GM10266 (cell line): Measurements from ENCODE around the gene SCTR.

ENCODE experiments used
- DNase-seq: peaks from one replicate; pipeline ENCODE4 v3.0.0; 2012; ENCODE audit errors: extremely low spot score
- CTCF ChIP-seq: IDR thresholded peaks from 2 replicates; pipeline ENCODE4 v1.5.1; 2012; ENCODE audit warnings: mild to moderate bottlenecking, low read depth; ENCODE audit not compliant: control insufficient read depth, insufficient read depth; ENCODE audit errors: missing control alignments

The SCTR gene

GRCh38 chr2:119549241-119549640, 25.0 kb upstream of the SCTR start:
- DNase-seq, result no peak
- TF ChIP-seq CTCF, result no peak

- DNase-seq, result no peak
- no peak for TF ChIP-seq CTCF
Measured at GRCh38 chr2:119548516-119549120, 24.3 kb upstream of the SCTR start.

GRCh38 chr2:119546447-119546767, 22.1 kb upstream of the SCTR start:
- TF ChIP-seq CTCF, result no peak
- no peak for DNase-seq

GRCh38 chr2:119545754-119546446, 21.6 kb upstream of the SCTR start:
- no peak for DNase-seq
- no peak for TF ChIP-seq CTCF

GRCh38 chr2:119544939-119545475, 20.7 kb upstream of the SCTR start:
- DNase-seq, result no peak
- TF ChIP-seq CTCF, result no peak

GRCh38 chr2:119544075-119544938, 20.0 kb upstream of the SCTR start, which contains the start of gene CFAP221:
Gene CFAP221, plus strand, starts transcription at chr2:119544449. Its CDS starts 1,683 bp downstream, at chr2:119546132.
- TF ChIP-seq CTCF, result no peak
- DNase-seq, result peak; percentile 66

GRCh38 chr2:119541476-119541875, 17.2 kb upstream of the SCTR start:
- TF ChIP-seq CTCF, result no peak
- no peak for DNase-seq
